Uterus (tissue), 2 donors: ENCODE data around the gene CEP89.

Experiments
- CTCF ChIP-seq, 4 experiments: fragments of 200-600 bp in 2 of 4; fragments of 450-650 bp in 2 of 4; sonication (generic) in 2 of 4; IDR thresholded peaks; one replicate each; pipeline ENCODE4 v1.5.1; 2016 to 2019; ENCODE audit warnings: antibody characterized with exemption in 4 of 4, mild to moderate bottlenecking in 2 of 4, moderate library complexity in 1 of 4
- POLR2A ChIP-seq, 2 donors: fragments of 450-650 bp; IDR thresholded peaks; one replicate each; pipeline ENCODE4 v1.6.1; 2016; ENCODE audit warnings: antibody characterized with exemption in 2 of 2, mild to moderate bottlenecking in 1 of 2, moderate library complexity in 1 of 2

DNA sequence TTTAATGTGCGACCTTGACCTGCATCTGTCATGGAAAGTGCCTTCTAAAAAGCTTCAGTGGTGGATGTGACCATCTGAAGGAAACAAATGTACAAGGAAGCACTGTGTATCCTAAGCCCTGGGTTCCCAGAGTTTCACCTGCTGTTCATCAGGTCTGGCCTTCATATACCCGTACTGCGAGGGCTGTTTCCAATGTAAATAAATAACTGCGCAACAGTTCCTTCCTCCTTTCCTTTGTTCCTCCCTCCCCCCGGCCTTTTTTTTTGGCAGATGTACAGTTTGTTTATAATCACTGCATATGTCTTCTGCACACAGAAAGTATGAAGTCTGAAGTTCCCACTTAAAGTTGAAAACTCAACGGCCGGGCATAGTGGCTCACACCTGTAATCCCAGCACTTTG is 5.5 kb upstream of the CEP89 start:
- TF ChIP-seq POLR2A (IDR thresholded peaks at IDR 0.05) (no peak), CTCF (IDR thresholded peaks at IDR 0.05) (no peak)
